ENCODE measurements around the gene RASA3.

GRCh38 chr13:114071991-114072390 lies 60.4 kb downstream of the RASA3 start:
- TF ChIP-seq, protein P1, sequence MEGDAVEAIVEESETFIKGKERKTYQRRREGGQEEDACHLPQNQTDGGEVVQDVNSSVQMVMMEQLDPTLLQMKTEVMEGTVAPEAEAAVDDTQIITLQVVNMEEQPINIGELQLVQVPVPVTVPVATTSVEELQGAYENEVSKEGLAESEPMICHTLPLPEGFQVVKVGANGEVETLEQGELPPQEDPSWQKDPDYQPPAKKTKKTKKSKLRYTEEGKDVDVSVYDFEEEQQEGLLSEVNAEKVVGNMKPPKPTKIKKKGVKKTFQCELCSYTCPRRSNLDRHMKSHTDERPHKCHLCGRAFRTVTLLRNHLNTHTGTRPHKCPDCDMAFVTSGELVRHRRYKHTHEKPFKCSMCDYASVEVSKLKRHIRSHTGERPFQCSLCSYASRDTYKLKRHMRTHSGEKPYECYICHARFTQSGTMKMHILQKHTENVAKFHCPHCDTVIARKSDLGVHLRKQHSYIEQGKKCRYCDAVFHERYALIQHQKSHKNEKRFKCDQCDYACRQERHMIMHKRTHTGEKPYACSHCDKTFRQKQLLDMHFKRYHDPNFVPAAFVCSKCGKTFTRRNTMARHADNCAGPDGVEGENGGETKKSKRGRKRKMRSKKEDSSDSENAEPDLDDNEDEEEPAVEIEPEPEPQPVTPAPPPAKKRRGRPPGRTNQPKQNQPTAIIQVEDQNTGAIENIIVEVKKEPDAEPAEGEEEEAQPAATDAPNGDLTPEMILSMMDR (conservative IDR thresholded peaks at IDR 0.05 in 1 of 2, IDR thresholded peaks at IDR 0.05 in 1 of 2; ENCODE audit: extremely low read depth in 1 of 2, insufficient read depth in 1 of 2, low read depth in 1 of 2, low read length in 2 of 2) = no peak
- no peak for TF ChIP-seq EZH2 (IDR thresholded peaks at IDR 0.05; ENCODE audit: borderline replicate concordance, low read length)
